ENCODE data around the gene PLK4.
A peak's percentile ranks its signal among the peaks of the same experiment; 100 is the strongest.

Gene PLK4

DNA sequence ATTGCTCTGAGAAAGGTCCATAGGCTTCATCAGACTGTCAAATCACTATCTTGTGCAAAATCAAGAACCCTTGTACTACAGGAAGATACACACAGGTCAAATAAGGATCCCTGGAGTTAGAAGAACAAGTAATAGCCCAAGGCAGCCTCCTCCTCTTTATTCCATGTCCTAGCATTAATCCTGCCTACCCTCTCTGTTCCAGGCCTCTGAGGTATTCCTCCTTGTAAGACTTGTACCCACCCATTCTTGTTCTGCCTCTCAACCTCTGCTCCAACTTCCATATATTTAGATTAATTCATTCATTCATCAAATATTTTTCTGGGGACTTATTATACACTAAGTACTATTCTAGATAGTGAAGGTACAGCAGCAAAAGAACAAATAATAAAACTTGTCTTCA, 10.4 kb upstream of the PLK4 start:
- H3K4me3 ChIP-seq (ENCODE audit: low read length): no peak overlapping the region
- TF ChIP-seq, protein P1, sequence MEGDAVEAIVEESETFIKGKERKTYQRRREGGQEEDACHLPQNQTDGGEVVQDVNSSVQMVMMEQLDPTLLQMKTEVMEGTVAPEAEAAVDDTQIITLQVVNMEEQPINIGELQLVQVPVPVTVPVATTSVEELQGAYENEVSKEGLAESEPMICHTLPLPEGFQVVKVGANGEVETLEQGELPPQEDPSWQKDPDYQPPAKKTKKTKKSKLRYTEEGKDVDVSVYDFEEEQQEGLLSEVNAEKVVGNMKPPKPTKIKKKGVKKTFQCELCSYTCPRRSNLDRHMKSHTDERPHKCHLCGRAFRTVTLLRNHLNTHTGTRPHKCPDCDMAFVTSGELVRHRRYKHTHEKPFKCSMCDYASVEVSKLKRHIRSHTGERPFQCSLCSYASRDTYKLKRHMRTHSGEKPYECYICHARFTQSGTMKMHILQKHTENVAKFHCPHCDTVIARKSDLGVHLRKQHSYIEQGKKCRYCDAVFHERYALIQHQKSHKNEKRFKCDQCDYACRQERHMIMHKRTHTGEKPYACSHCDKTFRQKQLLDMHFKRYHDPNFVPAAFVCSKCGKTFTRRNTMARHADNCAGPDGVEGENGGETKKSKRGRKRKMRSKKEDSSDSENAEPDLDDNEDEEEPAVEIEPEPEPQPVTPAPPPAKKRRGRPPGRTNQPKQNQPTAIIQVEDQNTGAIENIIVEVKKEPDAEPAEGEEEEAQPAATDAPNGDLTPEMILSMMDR (IDR thresholded peaks at IDR 0.05; ENCODE audit: insufficient read depth, low read depth, low read length, missing control alignments): no peak
- no peak for DNase-seq (ENCODE audit: low read depth)

DNA sequence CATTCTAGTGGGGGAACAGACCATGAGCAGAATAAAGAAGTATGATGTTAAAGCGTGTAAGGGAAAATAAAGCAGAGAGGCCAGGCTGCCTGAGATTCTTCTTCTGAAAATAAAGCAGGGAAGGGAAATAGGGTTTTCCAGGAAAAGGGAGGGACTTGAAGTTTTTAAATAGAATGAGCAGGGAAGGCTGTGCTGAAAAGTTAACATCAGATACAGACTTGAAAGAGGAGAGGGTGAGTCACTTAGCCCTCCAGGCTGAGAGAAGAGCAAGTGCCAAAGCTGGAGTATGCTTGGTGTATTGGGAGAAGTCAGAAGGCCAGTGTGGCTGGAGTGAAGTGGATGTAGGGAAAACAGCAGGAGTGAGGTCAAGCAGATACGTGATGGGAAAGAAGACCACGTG, 10.0 kb upstream of the PLK4 start:
- peak; percentile 81 for DNase-seq (ENCODE audit: low read depth)
- TF ChIP-seq, protein P1 (IDR thresholded peaks at IDR 0.05; ENCODE audit: insufficient read depth, low read depth, low read length, missing control alignments): no peak
- H3K4me3 ChIP-seq (ENCODE audit: low read length): no peak overlapping the region

DNA sequence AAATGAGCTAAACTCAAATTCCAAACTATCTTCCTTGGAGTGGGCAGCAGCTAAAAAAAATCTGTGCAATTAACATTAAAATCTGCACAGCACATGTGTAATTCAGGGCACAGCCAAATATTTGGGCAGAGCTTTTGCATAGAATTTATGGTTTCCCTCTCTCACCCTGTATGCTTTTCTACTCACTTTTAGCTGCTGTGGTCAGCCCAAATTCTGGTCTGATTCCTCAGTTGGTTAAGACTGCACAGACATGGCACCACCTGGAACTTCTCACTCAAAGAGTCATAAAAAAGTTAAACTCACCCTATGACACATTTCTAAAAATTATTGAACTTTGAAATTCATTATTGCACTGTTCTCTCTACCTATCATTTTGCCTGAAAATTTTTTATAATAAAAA, 4.9 kb upstream of the PLK4 start:
- no peak for DNase-seq (ENCODE audit: low read depth)
- TF ChIP-seq, protein P1 (IDR thresholded peaks at IDR 0.05; ENCODE audit: insufficient read depth, low read depth, low read length, missing control alignments): no peak
- H3K4me3 ChIP-seq (ENCODE audit: low read length): no peak overlapping the region

- no peak for DNase-seq (ENCODE audit: low read depth)
- H3K4me3 ChIP-seq (ENCODE audit: low read length): peak overlapping the region; percentile 92
- TF ChIP-seq, protein P1 (IDR thresholded peaks at IDR 0.05; ENCODE audit: insufficient read depth, low read depth, low read length, missing control alignments): no peak
Observed at GRCh38 chr4:127881563-127881864, 821 bp downstream of the PLK4 start.

DNA sequence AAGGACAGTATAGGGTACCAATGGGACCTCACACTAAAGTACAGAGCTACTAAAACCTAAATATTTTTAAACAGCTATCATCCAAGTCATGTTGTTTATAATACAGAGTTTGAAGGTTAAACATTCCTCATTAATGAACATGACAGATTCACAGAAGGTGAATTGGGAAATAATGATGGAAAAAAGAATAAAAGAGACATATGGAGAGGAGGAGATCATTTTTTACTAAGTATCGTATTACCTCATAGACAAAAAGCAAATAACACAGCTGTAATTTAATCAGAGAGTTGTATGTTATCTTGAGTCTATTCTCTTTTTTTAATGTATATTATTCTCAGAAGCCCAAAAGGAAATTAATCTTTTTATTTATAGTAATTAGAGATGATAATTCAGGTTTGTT, 7.9 kb downstream of the PLK4 start:
- no peak for DNase-seq (ENCODE audit: low read depth)
- no peak overlapping the region for H3K4me3 ChIP-seq (ENCODE audit: low read length)
- TF ChIP-seq, protein P1 (IDR thresholded peaks at IDR 0.05; ENCODE audit: insufficient read depth, low read depth, low read length, missing control alignments): no peak

GRCh38 chr4:127889903-127890302, 9.2 kb downstream of the PLK4 start:
- no peak overlapping the region for H3K4me3 ChIP-seq (ENCODE audit: low read length)
- DNase-seq (ENCODE audit: low read depth): no peak
- TF ChIP-seq, protein P1 (IDR thresholded peaks at IDR 0.05; ENCODE audit: insufficient read depth, low read depth, low read length, missing control alignments): no peak

DNA sequence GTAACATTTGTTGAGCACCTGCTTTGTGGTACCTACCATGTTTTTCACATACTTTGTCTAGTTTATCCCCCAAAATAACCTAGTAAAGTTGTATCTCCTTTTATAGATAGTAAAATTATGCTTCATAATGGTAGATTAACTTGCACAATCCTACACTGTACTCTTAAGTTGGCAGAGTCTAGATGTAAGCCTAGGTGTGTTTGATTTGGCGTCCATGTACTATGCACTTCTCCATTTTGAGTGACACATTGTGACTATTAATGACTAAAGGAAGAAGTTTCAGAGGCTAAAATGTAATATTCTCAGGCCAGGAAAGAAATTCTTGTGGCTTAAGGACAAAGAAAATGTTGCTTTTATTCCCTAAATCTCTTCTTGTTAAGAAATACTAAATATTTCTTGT, 15.4 kb downstream of the PLK4 start:
- H3K4me3 ChIP-seq (ENCODE audit: low read length): no peak overlapping the region
- DNase-seq (ENCODE audit: low read depth): no peak
- TF ChIP-seq, protein P1 (IDR thresholded peaks at IDR 0.05; ENCODE audit: insufficient read depth, low read depth, low read length, missing control alignments): no peak
